GM21528 (cell line): Measurements from ENCODE around the gene ANKRD60.

Experiments
- ATAC-seq: cut with Tn5 transposase; IDR thresholded peaks from one replicate; pipeline ENCODE4 v1.9.1; 2021; ENCODE audit warnings: mild to moderate bottlenecking, moderate library complexity; ENCODE audit not compliant: unreplicated experiment, low FRiP score

ANKRD60 gene

GRCh38 chr20:58224974-58225373, 3.5 kb downstream of the ANKRD60 start:
- ATAC-seq, result no peak

GRCh38 chr20:58224097-58224496, 4.4 kb downstream of the ANKRD60 start:
- ATAC-seq, result no peak

GRCh38 chr20:58223358-58223941, 5.0 kb downstream of the ANKRD60 start:
- no peak for ATAC-seq

DNA sequence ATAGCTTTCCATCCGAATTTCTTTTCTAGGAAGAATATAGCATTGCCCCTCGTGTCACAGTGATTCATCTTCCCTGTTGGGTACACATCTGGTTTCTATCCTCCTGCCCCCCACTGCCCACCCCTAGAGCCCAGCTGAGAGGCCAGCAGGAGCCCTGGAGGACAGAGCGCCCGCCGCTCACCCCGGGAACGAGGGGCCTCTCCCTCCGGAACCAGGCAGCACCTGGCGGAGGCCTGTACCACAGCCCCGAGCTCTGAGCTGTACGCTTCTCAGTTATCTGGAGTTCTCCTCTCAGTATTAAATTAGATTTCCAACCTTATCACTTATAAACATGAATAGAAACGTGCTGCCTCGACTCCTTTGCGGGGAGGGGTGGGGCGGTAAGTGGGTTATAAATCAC, 6.0 kb downstream of the ANKRD60 start:
- no peak for ATAC-seq

DNA sequence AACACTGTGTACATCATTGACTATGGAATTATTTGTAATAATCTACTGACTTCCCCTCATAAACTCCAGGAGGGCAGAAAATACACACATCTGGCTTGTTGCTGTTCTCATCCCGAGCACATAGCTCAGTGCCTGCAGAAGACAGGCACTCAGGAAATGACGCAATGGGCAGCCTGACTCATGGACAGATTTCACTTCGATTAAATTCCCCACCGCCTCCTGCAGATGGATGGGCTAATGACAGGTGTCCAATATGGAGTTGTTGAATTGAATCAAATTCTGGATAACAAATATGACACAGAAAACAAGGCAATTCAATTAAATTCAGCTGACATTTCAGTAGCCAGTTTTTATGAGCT, 9.1 kb downstream of the ANKRD60 start:
- no peak for ATAC-seq

DNA sequence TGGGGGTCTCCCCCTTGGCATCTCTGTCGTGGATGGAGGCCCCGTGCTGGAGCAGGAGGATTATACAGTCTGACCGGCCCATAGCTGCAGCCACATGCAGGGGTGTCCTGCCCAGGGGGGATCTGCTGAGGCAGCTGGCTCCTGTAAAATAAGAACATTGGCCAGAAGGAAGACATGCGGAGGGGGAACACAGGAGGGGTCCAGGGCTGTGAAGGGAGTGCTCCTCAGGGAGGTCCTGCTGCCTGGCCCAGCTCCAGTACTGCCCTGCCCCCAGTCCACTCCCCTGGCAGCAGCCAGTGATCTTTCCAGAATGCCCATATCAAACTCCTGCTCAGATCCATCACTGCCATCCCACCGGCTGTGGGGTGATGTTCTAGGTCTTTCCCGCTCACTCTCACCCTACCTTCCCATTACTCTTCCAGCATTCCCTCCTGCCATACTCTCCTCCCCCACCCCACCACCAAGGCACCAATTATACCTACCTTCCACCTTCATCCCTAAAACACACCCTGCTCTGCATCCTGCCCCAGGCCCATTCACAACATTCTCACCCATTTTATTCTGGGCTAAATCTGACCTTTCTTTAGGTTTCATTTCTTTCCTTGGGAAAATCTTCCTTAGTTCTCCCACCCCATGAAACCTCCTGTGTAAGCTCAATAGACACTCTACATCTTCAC, 9.7 kb downstream of the ANKRD60 start:
- no peak for ATAC-seq

DNA sequence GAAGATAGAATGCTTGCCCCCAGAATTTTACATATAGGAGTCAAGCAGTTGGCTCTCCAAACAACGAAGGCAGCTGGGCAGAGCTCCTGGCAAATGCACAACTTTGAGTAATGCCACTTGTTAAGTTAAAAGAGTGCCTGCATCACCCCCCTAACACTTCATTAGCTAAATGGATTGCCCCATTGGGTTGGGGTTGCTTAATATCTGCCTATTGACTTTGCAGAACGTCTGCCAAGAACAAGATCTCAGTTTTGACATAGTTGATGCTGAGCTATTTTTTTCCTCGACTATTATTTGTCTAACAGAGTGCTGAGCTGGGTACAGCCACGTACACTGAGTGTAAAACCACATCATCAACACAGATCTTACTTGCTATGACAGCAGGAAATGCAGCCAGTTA, 12.1 kb downstream of the ANKRD60 start:
- no peak for ATAC-seq

DNA sequence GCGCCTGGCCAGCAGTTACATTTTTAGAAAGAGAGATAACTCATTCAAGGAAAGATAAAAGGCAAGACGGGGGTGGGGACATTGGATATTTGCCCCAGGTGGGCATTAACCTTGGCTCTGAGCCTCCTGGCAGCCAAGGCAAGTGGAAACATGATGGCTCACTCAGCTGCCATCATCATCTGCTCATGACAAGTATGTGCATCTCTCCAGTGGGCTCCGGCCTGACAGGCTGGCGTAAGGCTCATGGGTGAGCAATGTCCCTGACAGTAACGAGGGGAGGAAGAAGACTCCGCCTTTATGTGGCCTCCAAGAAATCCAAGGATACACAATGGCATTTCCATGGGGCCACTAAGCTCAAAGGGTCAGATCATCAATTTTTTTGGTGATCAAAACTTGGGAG, 13.3 kb downstream of the ANKRD60 start:
- no peak for ATAC-seq

DNA sequence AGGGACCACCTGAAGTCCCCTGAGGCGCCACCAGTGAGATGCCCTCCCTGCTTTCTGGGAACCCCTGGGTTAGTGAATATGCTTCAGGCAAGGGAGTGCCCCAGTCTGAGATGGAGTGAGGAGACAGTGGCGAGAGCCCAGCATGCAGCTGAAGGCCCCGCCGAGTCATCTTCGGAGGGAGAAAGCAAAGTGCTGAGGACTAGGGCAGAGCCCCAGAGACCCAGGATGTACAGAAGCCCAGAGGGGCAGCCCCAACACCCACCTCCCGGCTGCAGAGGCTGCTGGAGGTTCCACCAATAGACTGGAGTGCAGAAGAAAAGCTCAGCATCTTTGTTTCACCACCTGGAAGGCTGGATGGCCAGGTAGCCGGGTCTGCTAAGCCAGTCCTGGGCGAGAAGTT, 14.1 kb downstream of the ANKRD60 start:
- no peak for ATAC-seq

- ATAC-seq, result no peak
Observed at GRCh38 chr20:58213716-58214115, 14.7 kb downstream of the ANKRD60 start.

DNA sequence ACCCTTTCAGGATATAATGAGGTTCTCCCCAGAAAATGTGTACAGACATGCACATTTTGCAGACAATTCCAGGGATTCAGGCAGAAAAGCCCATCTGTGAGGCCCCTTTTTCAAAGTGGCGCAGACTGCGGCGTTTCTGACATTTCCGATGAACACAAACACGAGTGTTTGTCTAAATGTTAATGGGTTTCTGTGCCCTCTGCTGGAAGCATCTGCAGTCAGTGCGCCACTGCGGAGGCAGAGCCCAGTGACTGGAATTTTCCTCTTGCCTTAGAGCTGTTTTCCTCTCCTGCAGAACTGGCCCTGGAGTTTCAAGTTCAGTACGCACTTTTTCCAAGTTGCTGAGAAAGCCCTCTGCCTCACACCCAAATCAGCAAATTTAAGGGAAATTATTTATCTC, 15.3 kb downstream of the ANKRD60 start:
- ATAC-seq, result no peak

DNA sequence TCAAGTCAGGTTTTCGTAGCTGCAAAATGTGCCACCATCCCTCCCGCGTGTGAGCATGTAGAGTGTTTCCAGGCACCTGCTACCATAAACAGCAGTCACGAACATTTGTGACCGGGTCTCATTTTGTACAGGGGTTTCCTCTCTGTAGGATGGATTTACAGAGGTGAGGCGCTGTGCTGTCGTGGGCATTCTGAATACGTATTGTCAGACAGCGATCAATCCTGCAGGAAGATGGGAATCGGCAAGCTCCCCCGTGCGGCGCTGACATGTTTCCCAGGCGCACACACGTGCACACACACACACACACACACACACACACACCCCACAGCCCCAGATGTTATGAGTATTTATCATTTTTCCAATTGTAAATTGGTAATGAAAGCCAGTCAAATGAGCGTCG, 15.8 kb downstream of the ANKRD60 start:
- ATAC-seq, result no peak

- ATAC-seq, result no peak
Observed at GRCh38 chr20:58210398-58210747, 18.1 kb downstream of the ANKRD60 start.

GRCh38 chr20:58209652-58210397, 18.6 kb downstream of the ANKRD60 start:
- peak; percentile 67 for ATAC-seq

GRCh38 chr20:58208944-58209343, 19.5 kb downstream of the ANKRD60 start:
- no peak for ATAC-seq

DNA sequence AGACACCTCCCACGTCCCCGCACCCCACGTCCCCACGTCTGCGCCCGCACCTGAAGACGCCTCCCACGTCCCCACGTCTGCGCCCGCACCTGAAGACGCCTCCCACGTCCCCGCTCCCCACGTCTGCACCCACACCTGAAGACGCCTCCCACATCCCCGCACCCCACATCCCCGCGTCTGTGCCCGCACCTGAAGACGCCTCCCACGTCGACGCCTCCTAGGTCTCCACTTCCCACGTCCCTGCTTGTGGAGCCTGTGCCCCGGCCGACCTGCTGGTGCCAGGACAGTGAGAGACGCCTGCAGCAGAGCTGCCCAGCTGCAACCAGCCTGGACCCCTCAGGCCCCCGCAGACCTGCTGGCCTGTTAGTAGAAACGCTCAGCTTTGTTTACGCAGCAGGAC, 22.6 kb downstream of the ANKRD60 start:
- no peak for ATAC-seq

- ATAC-seq, result no peak
Observed at GRCh38 chr20:58202044-58202443, 26.4 kb downstream of the ANKRD60 start.

DNA sequence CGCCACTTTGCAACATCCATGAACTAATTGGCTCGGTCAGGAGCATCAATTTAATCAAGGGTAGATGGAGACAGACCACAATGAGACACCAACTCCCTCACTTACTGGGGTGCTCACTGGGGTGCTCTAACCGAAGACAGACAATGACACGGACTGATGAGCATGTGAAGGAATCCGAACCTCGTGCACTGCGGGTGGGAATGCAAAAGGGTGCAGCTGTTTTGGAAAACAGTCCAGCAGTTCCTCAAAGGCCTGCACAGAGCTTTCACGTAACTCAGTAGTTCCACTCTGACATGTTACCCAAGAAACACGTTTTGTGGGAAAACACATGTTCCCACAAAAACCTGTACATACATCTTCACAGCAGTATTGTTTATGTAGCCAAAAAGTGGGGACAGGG, 26.8 kb downstream of the ANKRD60 start:
- no peak for ATAC-seq

DNA sequence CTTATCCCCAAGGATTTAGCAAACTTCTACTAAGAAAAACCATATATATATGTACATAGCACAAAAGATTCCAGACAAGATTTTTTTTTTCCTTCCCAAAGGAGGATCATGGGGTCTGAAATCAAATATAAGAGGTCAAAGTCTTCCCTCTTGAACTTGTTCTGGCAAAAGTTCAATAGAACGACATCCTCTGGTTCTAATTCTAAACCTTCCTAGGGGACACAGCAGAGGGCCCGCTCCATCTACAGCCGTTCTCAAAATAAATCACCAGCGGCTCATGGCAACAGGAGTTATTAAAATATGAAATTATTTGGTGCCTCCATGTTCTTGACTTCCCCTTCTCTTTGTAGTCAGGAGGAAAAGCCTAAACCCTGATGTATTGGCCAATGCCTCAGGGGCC, 29.0 kb downstream of the ANKRD60 start:
- ATAC-seq, result no peak

- ATAC-seq, result no peak
Observed at GRCh38 chr20:58198901-58199355, 29.5 kb downstream of the ANKRD60 start.

GRCh38 chr20:58198384-58198783, 30.1 kb downstream of the ANKRD60 start:
- no peak for ATAC-seq

DNA sequence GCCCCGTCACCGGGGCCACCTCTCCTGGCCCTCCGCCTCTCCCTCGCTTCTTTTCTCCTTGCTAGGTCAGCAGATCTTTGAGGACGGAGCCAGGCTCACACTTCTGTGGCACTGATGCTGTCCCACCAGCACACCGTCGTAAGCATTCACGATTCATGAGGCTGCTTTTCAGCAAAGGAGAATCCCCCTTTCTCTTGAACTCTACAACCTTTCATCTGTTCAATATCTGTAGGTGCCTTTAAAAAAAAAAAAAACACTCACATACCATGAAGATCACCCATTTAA, 31.3 kb downstream of the ANKRD60 start:
- no peak for ATAC-seq
